ENCODE data around the gene TEX2.
"Not testable (repeated sequence)": the region's sequence is repeated elsewhere in the genome, so short reads cannot be mapped to it uniquely, and the experiment has no call there.

TEX2 gene

GRCh38 chr17:64178011-64178825 lies 84.8 kb downstream of the TEX2 start:
- DNase-seq = no peak

- DNase-seq = no peak
These were observed 85.6 kb downstream of the TEX2 start for GRCh38 chr17:64177311-64178010.

- DNase-seq = no peak
These were observed 86.5 kb downstream of the TEX2 start for GRCh38 chr17:64176556-64176955.

GRCh38 chr17:64174686-64175456 lies 88.2 kb downstream of the TEX2 start:
- DNase-seq = no peak

- no peak for DNase-seq
These were observed 89.4 kb downstream of the TEX2 start for GRCh38 chr17:64173646-64174045.

GRCh38 chr17:64172510-64172909 lies 90.5 kb downstream of the TEX2 start:
- DNase-seq = no peak

GRCh38 chr17:64171041-64171440 lies 92.0 kb downstream of the TEX2 start:
- DNase-seq = no peak

- DNase-seq = no peak
These were observed 92.8 kb downstream of the TEX2 start for GRCh38 chr17:64170286-64170685.

GRCh38 chr17:64167666-64168065 lies 95.4 kb downstream of the TEX2 start:
- DNase-seq = not testable (repeated sequence)

GRCh38 chr17:64166876-64167275 lies 96.2 kb downstream of the TEX2 start:
- DNase-seq = no peak

- DNase-seq = no peak
These were observed 97.7 kb downstream of the TEX2 start for GRCh38 chr17:64165347-64165746.

GRCh38 chr17:64164596-64165285 lies 98.3 kb downstream of the TEX2 start:
- no peak for DNase-seq

GRCh38 chr17:64163468-64163867 lies 99.6 kb downstream of the TEX2 start:
- no peak for DNase-seq

GRCh38 chr17:64162554-64162953 lies 100.5 kb downstream of the TEX2 start:
- DNase-seq = no peak

GRCh38 chr17:64161380-64162176 lies 101.5 kb downstream of the TEX2 start:
- no peak for DNase-seq

- no peak for DNase-seq
These were observed 102.7 kb downstream of the TEX2 start for GRCh38 chr17:64160378-64160777.

GRCh38 chr17:64158831-64159590 lies 104.0 kb downstream of the TEX2 start:
- DNase-seq = no peak

GRCh38 chr17:64158406-64158805 lies 104.7 kb downstream of the TEX2 start:
- no peak for DNase-seq

- no peak for DNase-seq
These were observed 105.3 kb downstream of the TEX2 start for GRCh38 chr17:64157669-64158180.

GRCh38 chr17:64156670-64157069 lies 106.4 kb downstream of the TEX2 start:
- DNase-seq = no peak
